Endodermal cell (in vitro differentiated cells): ENCODE data around the gene C4orf50. TPM values are rescaled to one million over a fixed set of nuclear protein-coding genes. Genes with fewer than 3 reads are reported as not detected.

Source experiments
- DNase-seq: peaks from one replicate; pipeline ENCODE4 v3.0.0-alpha.2; 2017
- H3K27ac ChIP-seq: 2 replicates; pipeline ENCODE4 v1.5.1; 2013; ENCODE audit warnings: mild to moderate bottlenecking, low read depth, low read length, moderate library complexity
- H3K27me3 ChIP-seq: 2 replicates; pipeline ENCODE4 v1.6.1; 2013; ENCODE audit warnings: mild to moderate bottlenecking, low read length, moderate library complexity; ENCODE audit not compliant: insufficient read depth, control insufficient read depth, poor library complexity, severe bottlenecking
- H3K36me3 ChIP-seq: 2 replicates; pipeline ENCODE4 v1.7.0; 2013; ENCODE audit warnings: mild to moderate bottlenecking, low read length, moderate library complexity; ENCODE audit not compliant: control insufficient read depth, insufficient read depth
- H3K4me1 ChIP-seq: one replicate; pipeline ENCODE4 v1.7.0; 2013; ENCODE audit warnings: low read length; ENCODE audit not compliant: control insufficient read depth, insufficient read depth
- H3K4me3 ChIP-seq: 2 replicates; pipeline ENCODE4 v1.5.1; 2013; ENCODE audit warnings: mild to moderate bottlenecking, low read length, moderate library complexity
- H3K9ac ChIP-seq: 2 replicates; pipeline ENCODE4 v1.6.1; 2013; ENCODE audit warnings: mild to moderate bottlenecking, low read length, moderate library complexity; ENCODE audit not compliant: poor library complexity, severe bottlenecking; ENCODE audit errors: extremely low read depth
- H3K9me3 ChIP-seq: 2 replicates; pipeline ENCODE4 v1.6.1; 2013; ENCODE audit warnings: mild to moderate bottlenecking, low read length, moderate library complexity; ENCODE audit not compliant: control insufficient read depth
- H3K27ac Mint-ChIP-seq: 2 replicates; pipeline ENCODE4 v1.8.0; 2020; ENCODE audit warnings: mixed read lengths
- H3K27me3 Mint-ChIP-seq: 2 replicates; pipeline ENCODE4 v1.8.0; 2021; ENCODE audit warnings: mild to moderate bottlenecking, mixed read lengths; ENCODE audit not compliant: insufficient read depth
- H3K36me3 Mint-ChIP-seq: 2 replicates; pipeline ENCODE4 v1.8.0; 2020; ENCODE audit warnings: low read depth, mixed read lengths
- H3K4me1 Mint-ChIP-seq: 2 replicates; pipeline ENCODE4 v1.8.0; 2020; ENCODE audit warnings: mixed read lengths
- H3K4me3 Mint-ChIP-seq: 2 replicates; pipeline ENCODE4 v1.8.0; 2020; ENCODE audit warnings: mild to moderate bottlenecking, moderate library complexity, mixed read lengths
- H3K9me3 Mint-ChIP-seq: 2 replicates; pipeline ENCODE4 v1.8.0; 2020; ENCODE audit warnings: mild to moderate bottlenecking, mixed read lengths
- CTCF ChIP-seq: fragments of 200-600 bp; sonication (generic); conservative IDR thresholded peaks from 2 replicates; pipeline ENCODE4 v1.5.0; 2021; ENCODE audit warnings: antibody characterized with exemption, mild to moderate bottlenecking
- WGBS, 2 experiments: methylation state at CpG; one replicate each; pipeline versions ENCODE4 v1.1.5 to v1.1.7; 2013; ENCODE audit warnings: missing lambda C conversion rate in 2 of 2, mixed read lengths in 1 of 2; ENCODE audit not compliant: insufficient coverage in 1 of 2, insufficient read length in 1 of 2; 5-methylcytosine and 5-hydroxymethylcytosine counted together
- total RNA-seq, 2 donors: library from RNA; stranded (reverse); fragmentation: NEBNext Ultra II Directional in 1 of 2; extraction: Animal tissue kit (Norgen Biotek cat#: 25700) in 1 of 2; gene quantifications; 2 replicates in 1 of 2; 3 replicates in 1 of 2; pipeline ENCODE4 v1.2.1, GENCODE V29; 2021

Gene C4orf50
- total RNA-seq, 2 donors from 2014 or later = 0.84 to 1.6 TPM

GRCh38 chr4:5885733-5886132 lies 132.5 kb downstream of the C4orf50 start:
- Mint-ChIP-seq H3K4me1 (peaks cover 20% of the 10 kb centered on the region), H3K27ac (no peak overlapping the region), H3K27me3 (peaks cover 16% of the 10 kb centered on the region), H3K9me3 (no peaks in the 10 kb centered on the region), H3K36me3 (no peaks in the 10 kb centered on the region), H3K4me3 (no peak overlapping the region)
- no peak overlapping the region for H3K27ac ChIP-seq
- no peak overlapping the region for H3K4me3 ChIP-seq
- WGBS, 2 experiments = 83 to 86% methylated on average over 3 of the region's 3 CpGs
- H3K36me3 ChIP-seq = no peaks in the 10 kb centered on the region
- H3K9ac ChIP-seq = no peak overlapping the region
- H3K9me3 ChIP-seq = no peaks in the 10 kb centered on the region
- peaks cover 20% of the 10 kb centered on the region for H3K27me3 ChIP-seq
- DNase-seq = no peak
- peaks cover 4% of the 10 kb centered on the region for H3K4me1 ChIP-seq
- no peak for TF ChIP-seq CTCF

- H3K9me3 Mint-ChIP-seq = no peaks in the 10 kb centered on the region
- H3K4me1 ChIP-seq = peaks cover 4% of the 10 kb centered on the region
- H3K27ac Mint-ChIP-seq = no peak overlapping the region
- H3K9me3 ChIP-seq = no peaks in the 10 kb centered on the region
- 85 to 95% methylated on average over 4 to 7 of the region's 7 CpGs for WGBS, 2 experiments
- no peak overlapping the region for H3K4me3 Mint-ChIP-seq
- peaks cover 18% of the 10 kb centered on the region for H3K4me1 Mint-ChIP-seq
- no peak for DNase-seq
- H3K27ac ChIP-seq = no peak overlapping the region
- H3K27me3 Mint-ChIP-seq = peaks cover 9% of the 10 kb centered on the region
- no peaks in the 10 kb centered on the region for H3K36me3 ChIP-seq
- H3K27me3 ChIP-seq = peaks cover 12% of the 10 kb centered on the region
- H3K36me3 Mint-ChIP-seq = no peaks in the 10 kb centered on the region
- no peak overlapping the region for H3K9ac ChIP-seq
- TF ChIP-seq CTCF = no peak
- H3K4me3 ChIP-seq = no peak overlapping the region
These were observed 133.4 kb downstream of the C4orf50 start for GRCh38 chr4:5884796-5885195.

GRCh38 chr4:5883916-5884315 lies 134.3 kb downstream of the C4orf50 start:
- H3K9me3 Mint-ChIP-seq = no peaks in the 10 kb centered on the region
- TF ChIP-seq CTCF = no peak
- H3K27me3 Mint-ChIP-seq = peaks cover 2% of the 10 kb centered on the region
- H3K4me3 Mint-ChIP-seq = no peak overlapping the region
- Histone ChIP-seq H3K36me3 (no peaks in the 10 kb centered on the region), H3K9me3 (no peaks in the 10 kb centered on the region), H3K27ac (no peak overlapping the region), H3K4me1 (peaks cover 4% of the 10 kb centered on the region), H3K9ac (no peak overlapping the region), H3K27me3 (peaks cover 3% of the 10 kb centered on the region), H3K4me3 (no peak overlapping the region)
- H3K27ac Mint-ChIP-seq = no peak overlapping the region
- no peaks in the 10 kb centered on the region for H3K36me3 Mint-ChIP-seq
- WGBS, 2 experiments = 78 to 89% methylated on average over 1 of the region's 1 CpG
- DNase-seq = no peak
- peaks cover 9% of the 10 kb centered on the region for H3K4me1 Mint-ChIP-seq
